HL-60 (cell line): ENCODE measurements around the gene ATP13A1.

Source experiments
- REST ChIP-seq: IDR thresholded peaks from 2 replicates; pipeline ENCODE4 v1.6.1; 2012; ENCODE audit warnings: low read depth; ENCODE audit not compliant: insufficient replicate concordance
- TF ChIP-seq, protein P1 (sequence below): IDR thresholded peaks from one replicate; pipeline ENCODE4 v1.5.1; 2011; ENCODE audit warnings: low read length, control low read depth, inconsistent platforms; ENCODE audit not compliant: insufficient read depth

DNA sequence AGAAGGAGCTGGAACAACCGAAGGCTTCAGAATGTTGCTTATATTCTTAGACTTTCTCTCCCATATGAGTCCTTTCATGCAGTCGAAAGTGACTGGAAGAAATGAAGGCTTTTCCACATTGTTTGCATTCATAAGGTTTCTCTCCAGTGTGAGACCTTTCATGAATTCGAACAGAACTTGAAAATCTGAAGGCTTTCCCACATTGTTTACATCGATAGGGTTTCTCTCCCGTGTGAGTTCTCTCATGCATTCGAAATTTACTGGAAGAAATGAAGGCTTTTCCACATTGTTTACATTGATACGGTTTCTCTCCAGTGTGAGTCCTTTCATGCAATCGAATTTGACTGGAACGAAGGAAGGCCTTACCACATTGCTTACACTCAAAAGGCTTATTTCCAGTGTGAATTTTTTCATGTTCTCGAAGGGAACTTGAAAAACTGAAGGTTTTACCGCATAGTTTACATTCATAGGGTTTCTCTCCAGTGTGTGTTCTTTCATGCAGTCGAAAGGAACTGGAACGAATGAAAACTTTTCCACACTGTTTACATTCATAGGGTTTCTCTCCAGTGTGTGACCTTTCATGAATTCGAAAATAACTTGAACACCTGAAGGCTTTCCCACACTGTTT is 47.9 kb upstream of the ATP13A1 start:
- TF ChIP-seq, protein P1, sequence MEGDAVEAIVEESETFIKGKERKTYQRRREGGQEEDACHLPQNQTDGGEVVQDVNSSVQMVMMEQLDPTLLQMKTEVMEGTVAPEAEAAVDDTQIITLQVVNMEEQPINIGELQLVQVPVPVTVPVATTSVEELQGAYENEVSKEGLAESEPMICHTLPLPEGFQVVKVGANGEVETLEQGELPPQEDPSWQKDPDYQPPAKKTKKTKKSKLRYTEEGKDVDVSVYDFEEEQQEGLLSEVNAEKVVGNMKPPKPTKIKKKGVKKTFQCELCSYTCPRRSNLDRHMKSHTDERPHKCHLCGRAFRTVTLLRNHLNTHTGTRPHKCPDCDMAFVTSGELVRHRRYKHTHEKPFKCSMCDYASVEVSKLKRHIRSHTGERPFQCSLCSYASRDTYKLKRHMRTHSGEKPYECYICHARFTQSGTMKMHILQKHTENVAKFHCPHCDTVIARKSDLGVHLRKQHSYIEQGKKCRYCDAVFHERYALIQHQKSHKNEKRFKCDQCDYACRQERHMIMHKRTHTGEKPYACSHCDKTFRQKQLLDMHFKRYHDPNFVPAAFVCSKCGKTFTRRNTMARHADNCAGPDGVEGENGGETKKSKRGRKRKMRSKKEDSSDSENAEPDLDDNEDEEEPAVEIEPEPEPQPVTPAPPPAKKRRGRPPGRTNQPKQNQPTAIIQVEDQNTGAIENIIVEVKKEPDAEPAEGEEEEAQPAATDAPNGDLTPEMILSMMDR, result no peak
- TF ChIP-seq REST, result no peak
